Measurements from ENCODE around the gene FBXL19.

Gene FBXL19

GRCh38 chr16:30964574-30965226 lies 41.3 kb downstream of the FBXL19 start:
- DNase-seq (ENCODE audit: low spot score) = no peak

- DNase-seq (ENCODE audit: low spot score) = no peak
Measured at GRCh38 chr16:30965436-30965835, 42.1 kb downstream of the FBXL19 start.

- DNase-seq (ENCODE audit: low spot score) = no peak
Measured at GRCh38 chr16:30966033-30966619, 42.8 kb downstream of the FBXL19 start.

- DNase-seq (ENCODE audit: low spot score) = no peak
Measured at GRCh38 chr16:30967795-30968194, 44.4 kb downstream of the FBXL19 start.

GRCh38 chr16:30969246-30969842 lies 46.0 kb downstream of the FBXL19 start:
- no peak for DNase-seq (ENCODE audit: low spot score)

- no peak for DNase-seq (ENCODE audit: low spot score)
Measured at GRCh38 chr16:30971298-30971697, 47.9 kb downstream of the FBXL19 start.

GRCh38 chr16:30972872-30973271 lies 49.5 kb downstream of the FBXL19 start:
- DNase-seq (ENCODE audit: low spot score) = no peak

- DNase-seq (ENCODE audit: low spot score) = no peak
Measured at GRCh38 chr16:30974348-30974747, 51.0 kb downstream of the FBXL19 start.

- DNase-seq (ENCODE audit: low spot score) = no peak
Measured at GRCh38 chr16:30976486-30976885, 53.1 kb downstream of the FBXL19 start.

GRCh38 chr16:30977502-30977901 lies 54.1 kb downstream of the FBXL19 start:
- DNase-seq (ENCODE audit: low spot score) = peak; percentile 17

GRCh38 chr16:30979170-30980022 lies 56.0 kb downstream of the FBXL19 start:
- no peak for DNase-seq (ENCODE audit: low spot score)

- no peak for DNase-seq (ENCODE audit: low spot score)
Measured at GRCh38 chr16:30980023-30980371, 56.6 kb downstream of the FBXL19 start.

- DNase-seq (ENCODE audit: low spot score) = no peak
Measured at GRCh38 chr16:30980434-30980833, 57.1 kb downstream of the FBXL19 start.

- no peak for DNase-seq (ENCODE audit: low spot score)
Measured at GRCh38 chr16:30980959-30981358, 57.6 kb downstream of the FBXL19 start.

GRCh38 chr16:30982548-30983288 lies 59.3 kb downstream of the FBXL19 start:
- no peak for DNase-seq (ENCODE audit: low spot score)

- no peak for DNase-seq (ENCODE audit: low spot score)
Measured at GRCh38 chr16:30983289-30983889, 60.0 kb downstream of the FBXL19 start.

- DNase-seq (ENCODE audit: low spot score) = no peak
Measured at GRCh38 chr16:30983898-30984610, 60.7 kb downstream of the FBXL19 start.

- peak; percentile 83 for DNase-seq (ENCODE audit: low spot score)
Measured at GRCh38 chr16:30984669-30985400, 61.5 kb downstream of the FBXL19 start, which contains the start of gene HSD3B7. Gene HSD3B7 (plus strand): TSS chr16:30985207. CDS start chr16:30985659, 452 bp downstream.

- DNase-seq (ENCODE audit: low spot score) = no peak
Measured at GRCh38 chr16:30985401-30986128, 62.2 kb downstream of the FBXL19 start.
